Measurements from ENCODE around the gene HLX. TPM values are rescaled to one million over a fixed set of nuclear protein-coding genes. Genes with fewer than 3 reads are reported as not detected.

The HLX gene
- total RNA-seq, 1 donor from 2014 or later: 8.3 TPM

GRCh38 chr1:220896092-220896491 is 16.8 kb downstream of the HLX start:
- no peak for DNase-seq

DNA sequence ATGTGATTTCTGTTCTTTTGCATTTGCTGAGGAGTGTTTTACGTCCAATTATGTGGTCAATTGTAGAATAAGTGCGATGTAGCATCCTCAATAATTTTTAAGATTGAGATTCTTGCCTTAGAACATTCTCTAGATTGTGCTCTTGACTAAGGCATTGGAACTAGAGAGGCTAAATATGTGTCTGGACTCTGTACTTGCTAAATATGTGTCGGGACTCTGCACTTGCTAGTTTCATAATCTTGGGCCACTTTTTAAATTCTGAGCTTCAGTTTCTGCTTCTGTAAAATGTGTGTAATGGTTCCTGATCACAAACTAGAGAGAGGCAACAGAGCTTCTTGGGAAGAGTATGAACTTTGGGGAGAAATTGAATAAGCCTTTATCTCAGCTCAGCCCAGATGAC is 21.6 kb downstream of the HLX start:
- no peak for DNase-seq

DNA sequence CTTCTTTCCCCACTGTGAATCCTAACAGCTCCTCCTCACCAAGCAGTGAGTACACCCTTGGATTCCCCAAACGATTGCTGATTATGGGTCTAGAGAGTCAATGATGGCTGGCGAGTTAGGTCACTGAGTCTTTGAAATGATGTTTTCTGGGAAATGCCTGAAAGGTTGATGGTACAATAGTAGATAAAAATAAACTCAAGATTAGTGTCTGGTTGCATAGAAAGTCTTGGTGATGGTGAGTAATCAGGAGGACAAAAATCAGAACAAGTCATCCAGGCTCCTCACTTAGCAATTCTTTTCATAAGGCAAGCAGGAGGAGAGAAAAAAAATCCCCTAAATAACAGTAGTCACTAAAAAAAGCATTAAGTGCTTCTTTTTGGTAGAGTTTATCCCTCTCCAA is 22.6 kb downstream of the HLX start:
- DNase-seq: no peak

- no peak for DNase-seq
These were observed 23.7 kb downstream of the HLX start for GRCh38 chr1:220902916-220903315.

DNA sequence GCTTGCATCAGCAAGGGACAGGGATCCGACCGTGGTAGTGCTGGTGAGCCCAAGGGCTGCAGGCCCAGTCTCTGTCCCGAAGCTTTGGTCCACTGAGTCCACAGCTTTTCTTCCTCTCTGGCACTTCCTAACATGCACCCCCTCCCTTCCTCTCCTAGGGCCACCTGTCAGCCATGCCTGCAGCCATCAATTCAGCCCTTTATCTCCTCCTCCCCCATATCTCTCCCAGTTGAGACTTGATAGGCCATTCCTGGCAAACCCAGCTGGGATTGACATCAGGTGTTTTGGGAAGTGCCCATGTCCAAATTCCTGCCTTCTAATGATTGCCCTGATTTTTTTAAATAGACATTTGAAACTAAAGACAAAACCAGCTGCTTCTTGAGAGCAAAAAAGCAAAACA is 25.6 kb downstream of the HLX start:
- no peak for DNase-seq

GRCh38 chr1:220905650-220906560 is 26.7 kb downstream of the HLX start:
- DNase-seq: peak; percentile 82

DNA sequence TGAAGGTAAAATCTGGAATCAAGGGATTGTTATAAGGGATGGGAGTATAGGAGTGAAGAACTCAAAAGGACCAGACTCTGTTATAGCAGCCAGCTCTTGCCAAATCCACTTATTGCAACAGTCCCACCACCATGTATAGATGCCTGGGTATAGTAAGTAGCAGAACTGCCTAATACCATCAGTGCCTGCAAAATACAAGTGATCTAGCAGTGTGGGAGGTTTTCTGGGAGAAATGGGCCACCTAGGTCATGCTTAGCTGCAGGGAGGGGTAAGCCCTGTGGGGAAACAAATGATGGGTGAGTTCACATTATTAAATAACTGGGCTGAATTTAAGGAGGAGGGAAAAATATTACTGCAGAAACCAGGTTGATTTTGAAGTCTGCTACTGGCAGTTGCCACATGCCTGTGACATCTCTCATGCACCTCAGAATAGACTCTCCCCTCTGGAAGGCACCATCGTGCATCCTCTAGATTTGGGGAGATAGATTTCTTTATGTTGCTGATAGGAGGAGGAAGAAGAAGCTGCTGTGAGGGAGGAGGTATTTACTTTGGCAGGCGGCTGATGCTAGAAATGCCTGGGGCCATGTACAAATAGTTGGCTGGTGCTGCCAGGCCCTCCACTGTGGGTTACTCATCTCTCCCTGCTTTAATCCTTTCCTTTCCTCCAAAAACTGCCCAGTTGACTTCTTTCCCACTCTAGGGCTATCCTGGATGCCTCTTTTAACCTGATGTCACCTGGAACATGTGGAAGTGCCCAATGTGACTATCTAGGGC is 27.5 kb downstream of the HLX start:
- no peak for DNase-seq

DNA sequence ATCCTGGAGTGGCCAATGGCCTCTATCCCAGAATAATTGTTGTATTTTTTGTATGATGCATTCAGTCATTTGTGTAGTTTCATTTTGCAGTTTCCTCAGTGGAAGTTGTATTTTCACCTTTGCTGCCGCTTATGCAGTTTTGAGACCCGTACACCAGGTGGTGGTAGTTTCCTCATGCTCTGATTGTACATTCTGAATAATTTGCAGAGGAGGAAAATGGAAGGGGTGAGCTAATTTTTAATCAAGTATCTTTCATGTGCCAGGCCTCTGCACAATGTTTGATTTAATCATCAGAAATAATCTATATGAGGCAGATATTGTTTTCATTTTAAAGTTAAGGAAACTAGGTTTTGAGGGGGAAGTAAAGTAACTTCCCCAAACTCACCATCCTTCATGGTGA is 29.5 kb downstream of the HLX start:
- DNase-seq: no peak

DNA sequence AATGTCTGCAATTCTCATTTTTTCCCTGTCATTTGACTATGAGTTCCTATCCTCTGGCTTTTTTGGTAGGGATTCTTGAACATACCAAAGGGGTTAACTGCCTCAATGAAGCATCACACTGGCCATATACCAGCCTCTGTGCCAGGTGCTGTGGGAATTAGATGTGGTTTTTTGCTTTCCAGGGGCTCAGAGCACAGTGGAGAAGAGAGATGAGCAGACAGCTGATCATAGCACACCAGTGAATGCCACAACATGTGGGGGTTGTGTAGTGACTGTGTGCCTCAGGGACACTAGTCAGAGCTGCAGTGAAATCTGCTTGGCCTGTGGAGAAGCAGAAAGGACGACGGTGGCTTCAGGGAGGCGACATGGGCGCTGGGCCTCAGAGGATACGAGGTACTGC is 30.8 kb downstream of the HLX start:
- no peak for DNase-seq

DNA sequence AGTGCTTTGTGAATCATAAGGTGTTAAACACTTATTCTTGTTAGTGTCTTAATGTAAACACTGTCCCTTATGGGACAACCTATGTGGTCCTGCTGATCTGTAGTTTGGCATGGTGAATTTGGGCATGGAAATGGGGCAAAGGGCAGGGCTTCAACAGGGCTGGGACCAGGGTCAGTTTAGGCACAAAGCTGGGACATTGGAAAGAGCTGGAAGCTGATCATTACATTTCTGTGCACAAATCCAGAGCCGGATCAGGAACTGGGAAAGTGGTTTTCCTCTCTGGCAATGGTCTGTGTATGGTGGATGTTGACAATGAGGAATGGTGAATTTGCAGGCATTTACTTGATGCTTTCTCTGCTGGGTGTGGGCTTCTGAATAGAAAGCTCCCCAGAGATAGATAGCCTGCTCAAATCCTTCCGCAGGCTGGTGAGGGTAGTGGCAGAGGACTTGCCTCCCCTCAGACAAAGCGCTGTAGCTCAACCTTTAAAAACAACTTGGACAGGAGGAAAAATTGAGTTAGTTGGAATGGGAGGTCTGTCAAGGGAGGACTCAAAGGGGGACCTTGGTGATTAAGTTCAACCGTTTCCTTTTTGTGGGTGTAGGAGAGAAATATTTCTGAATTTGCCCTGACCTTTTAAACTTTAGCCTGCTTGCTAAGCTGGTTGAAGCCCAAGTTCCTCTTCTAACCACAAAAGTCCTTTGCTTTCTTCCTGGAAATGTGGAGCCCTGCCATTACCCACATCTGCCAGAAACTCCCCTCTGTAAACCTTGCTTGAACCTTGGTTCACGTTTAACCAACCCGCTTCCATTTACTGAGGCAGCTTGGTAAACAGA is 35.3 kb downstream of the HLX start:
- no peak for DNase-seq

GRCh38 chr1:220915117-220915440 is 35.8 kb downstream of the HLX start:
- no peak for DNase-seq

DNA sequence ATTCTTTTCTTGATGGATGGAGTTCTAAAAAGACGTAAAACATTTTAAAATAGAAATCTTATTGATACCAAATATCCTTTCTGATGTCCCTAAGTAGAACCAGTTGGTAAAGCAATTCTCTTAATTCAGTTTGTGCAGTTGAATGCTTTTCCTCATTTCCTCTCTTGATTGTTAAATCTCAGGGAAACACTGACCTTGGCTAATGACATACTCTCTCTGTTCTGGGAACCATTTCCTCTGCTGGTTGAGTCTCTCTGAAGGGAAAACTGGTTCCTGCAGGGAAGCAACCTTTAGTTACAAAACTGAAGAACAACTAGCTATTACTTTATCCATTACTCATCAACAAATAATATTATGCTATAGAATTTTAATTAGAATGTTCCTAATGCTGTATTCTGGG is 36.7 kb downstream of the HLX start:
- no peak for DNase-seq

DNA sequence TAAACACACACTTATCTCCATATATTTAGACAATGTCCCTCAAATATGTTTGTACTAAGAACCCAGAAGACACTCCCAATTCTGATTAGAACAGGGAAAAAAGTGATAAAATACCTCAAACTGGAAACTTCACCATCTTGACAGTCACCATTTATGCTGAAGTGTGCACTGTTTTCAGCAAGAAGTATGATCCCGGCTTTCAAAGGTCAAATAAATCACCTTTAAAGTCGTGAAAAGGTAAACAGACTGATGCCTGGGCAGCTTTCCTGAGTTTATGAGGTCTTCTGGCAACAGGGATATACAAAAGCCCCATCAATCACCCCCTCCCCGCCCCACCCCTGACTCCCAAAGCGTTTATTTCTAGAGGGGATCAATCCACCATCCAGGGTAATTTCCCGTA is 37.9 kb downstream of the HLX start:
- no peak for DNase-seq

GRCh38 chr1:220917535-220918209 is 38.4 kb downstream of the HLX start:
- no peak for DNase-seq

- DNase-seq: no peak
These were observed 39.2 kb downstream of the HLX start for GRCh38 chr1:220918285-220918951.

DNA sequence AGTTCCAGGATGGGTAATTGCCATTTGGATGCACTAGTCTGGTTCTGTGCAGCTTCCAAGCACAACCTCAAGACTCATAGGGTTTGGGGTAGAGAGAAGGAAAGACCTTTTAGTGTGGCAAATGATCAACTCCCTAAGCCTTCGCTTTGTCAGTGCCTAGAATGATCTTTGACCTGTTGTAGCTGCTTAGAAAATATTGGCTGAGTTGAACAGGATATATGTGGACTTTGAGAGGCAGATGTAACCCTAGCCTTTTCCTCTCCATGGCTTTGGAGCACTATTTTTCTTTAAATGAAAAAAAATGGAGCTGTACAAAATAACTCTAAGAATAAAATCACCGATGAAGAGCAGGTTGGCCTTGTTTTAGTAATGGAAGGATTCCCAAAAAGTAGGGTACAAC is 41.7 kb downstream of the HLX start:
- no peak for DNase-seq

DNA sequence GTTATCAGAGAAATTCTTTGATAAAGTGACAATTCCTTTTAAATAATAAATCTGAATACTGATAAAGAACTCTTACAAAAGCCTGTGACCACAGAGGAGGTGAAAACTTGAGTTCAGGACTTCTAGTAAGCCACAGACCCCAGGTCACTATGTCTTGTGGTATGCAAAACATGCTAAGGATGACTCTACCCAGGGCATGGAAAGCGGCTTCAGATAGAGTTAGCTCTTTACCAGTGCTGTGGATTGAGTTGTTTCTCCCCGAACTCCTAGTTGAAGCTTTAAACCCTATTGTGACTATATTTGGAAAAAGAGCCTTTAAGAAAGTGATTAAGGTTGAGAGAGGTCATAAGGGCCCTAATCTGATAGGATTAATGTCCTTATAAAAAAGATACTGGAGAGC is 42.3 kb downstream of the HLX start:
- no peak for DNase-seq

- no peak for DNase-seq
These were observed 42.9 kb downstream of the HLX start for GRCh38 chr1:220921971-220922635.

DNA sequence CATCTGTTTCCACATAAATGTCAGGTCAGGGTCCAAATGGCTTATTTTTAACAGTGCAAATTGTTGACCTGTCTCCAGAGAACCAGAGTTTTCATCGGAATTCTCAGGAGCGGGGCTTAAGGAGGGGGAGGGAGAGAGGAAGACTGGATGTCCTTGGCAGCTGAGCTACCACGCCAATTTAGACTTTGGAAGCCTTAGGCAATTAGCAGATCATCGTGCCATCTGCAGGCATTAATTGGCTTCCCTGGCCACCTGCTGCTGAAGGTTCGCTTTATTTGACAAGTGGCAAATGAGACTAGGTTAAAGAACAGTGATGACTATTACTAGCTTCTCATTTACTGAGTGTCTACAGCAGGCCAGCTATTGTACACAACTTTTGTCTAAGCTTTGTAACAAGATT is 43.7 kb downstream of the HLX start:
- peak; percentile 67 for DNase-seq

GRCh38 chr1:220924331-220924970 is 45.2 kb downstream of the HLX start:
- DNase-seq: no peak

DNA sequence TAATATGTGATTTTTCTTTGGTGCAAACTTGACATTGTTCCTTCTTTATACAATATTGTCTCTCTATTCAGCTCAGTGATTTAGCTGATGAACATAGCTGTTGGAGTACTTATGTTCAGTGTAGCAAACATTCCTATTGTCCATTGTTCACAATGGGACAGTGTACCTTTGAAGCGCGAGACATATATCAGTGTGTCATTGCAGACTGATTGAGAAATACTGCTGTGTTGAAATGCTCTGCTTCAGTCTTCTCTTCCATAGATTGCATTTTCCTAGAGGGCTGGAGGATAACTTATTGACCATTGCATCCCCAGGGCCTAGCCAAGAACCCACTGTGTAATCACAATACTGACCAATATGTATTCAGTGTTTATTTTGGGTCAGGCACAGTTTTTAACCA is 46.5 kb downstream of the HLX start:
- DNase-seq: no peak
